Measurements from ENCODE around the gene DDX59. TPM values are rescaled to one million over a fixed set of nuclear protein-coding genes. Genes with fewer than 3 reads are reported as not detected.

The DDX59 gene
- total RNA-seq, 4 donors from 2014 or later: 21.8 to 34.7 (median 24.3) TPM

- Histone ChIP-seq H3K4me1 (peaks cover 0 to 27% (median 4%) of the 10 kb centered on the region in 3 donors), H3K4me3 (peak within 1 kb of the TSS; percentile 55 to 79), H3K9me3 (no peaks in the 10 kb centered on the region), H3K27me3 (no peaks in the 10 kb centered on the region), H3K27ac (peak within 1 kb of the TSS in 3 of 4 donors; percentile 6 to 63 (median 45)), H3K36me3 (no peaks in the 10 kb centered on the region)
- no peak for TF ChIP-seq POLR2A (IDR thresholded peaks at IDR 0.05)
- no peak for TF ChIP-seq CTCF (IDR thresholded peaks at IDR 0.05)
- no peak for TF ChIP-seq EP300 (IDR thresholded peaks at IDR 0.05)
- no peak for TF ChIP-seq POLR2AphosphoS5 (IDR thresholded peaks at IDR 0.05)
- ATAC-seq: peak; percentile 98
- WGBS, 2 donors (ENCODE audit: low coverage in 1 of 2): 0 to 1% methylated on average over 9 to 15 of the region's 59 CpGs
Observed at GRCh38 chr1:200620273-200621131, 49.2 kb downstream of the DDX59 start, which contains the start of gene KIF14. Gene KIF14 (minus strand): TSS chr1:200620751. CDS start chr1:200618723, 2,028 bp downstream.

GRCh38 chr1:200619894-200620272, 49.8 kb downstream of the DDX59 start:
- WGBS, 2 donors (ENCODE audit: low coverage in 1 of 2): 5 to 12% methylated on average over 6 of the region's 6 CpGs
- H3K9me3 ChIP-seq: no peaks in the 10 kb centered on the region
- no peaks in the 10 kb centered on the region for H3K27me3 ChIP-seq
- TF ChIP-seq CTCF (IDR thresholded peaks at IDR 0.05): no peak
- TF ChIP-seq POLR2A (IDR thresholded peaks at IDR 0.05): no peak
- TF ChIP-seq EP300 (IDR thresholded peaks at IDR 0.05): no peak
- no peak for TF ChIP-seq POLR2AphosphoS5 (IDR thresholded peaks at IDR 0.05)
- ATAC-seq: no peak
- H3K4me3 ChIP-seq: peak overlapping the region; percentile 55 to 79
- peaks cover 0 to 27% (median 4%) of the 10 kb centered on the region in 3 donors for H3K4me1 ChIP-seq
- no peaks in the 10 kb centered on the region for H3K36me3 ChIP-seq
- H3K27ac ChIP-seq: no peak overlapping the region

GRCh38 chr1:200610846-200611245, 58.9 kb downstream of the DDX59 start:
- ATAC-seq: no peak
- Histone ChIP-seq H3K4me3 (no peak overlapping the region), H3K4me1 (no peaks in the 10 kb centered on the region), H3K27me3 (no peaks in the 10 kb centered on the region), H3K27ac (no peak overlapping the region), H3K36me3 (no peaks in the 10 kb centered on the region), H3K9me3 (no peaks in the 10 kb centered on the region)
- TF ChIP-seq CTCF (IDR thresholded peaks at IDR 0.05): no peak
- no peak for TF ChIP-seq POLR2A (IDR thresholded peaks at IDR 0.05)
- TF ChIP-seq EP300 (IDR thresholded peaks at IDR 0.05): no peak
- no peak for TF ChIP-seq POLR2AphosphoS5 (IDR thresholded peaks at IDR 0.05)
- 44 to 55% methylated on average over 2 of the region's 2 CpGs for WGBS, 2 donors (ENCODE audit: low coverage in 1 of 2)

- no peaks in the 10 kb centered on the region for H3K36me3 ChIP-seq
- no peak overlapping the region for H3K4me3 ChIP-seq
- no peak overlapping the region for H3K27ac ChIP-seq
- ATAC-seq: no peak
- no peaks in the 10 kb centered on the region for H3K4me1 ChIP-seq
- TF ChIP-seq CTCF (IDR thresholded peaks at IDR 0.05) (no peak), POLR2A (IDR thresholded peaks at IDR 0.05) (no peak), EP300 (IDR thresholded peaks at IDR 0.05) (no peak), POLR2AphosphoS5 (IDR thresholded peaks at IDR 0.05) (no peak)
- H3K27me3 ChIP-seq: no peaks in the 10 kb centered on the region
- 95 to 96% methylated on average over 1 of the region's 1 CpG for WGBS, 2 donors (ENCODE audit: low coverage in 1 of 2)
- H3K9me3 ChIP-seq: no peaks in the 10 kb centered on the region
Observed at GRCh38 chr1:200602632-200603031, 67.1 kb downstream of the DDX59 start.

Other genes with a start within 250 kb of the DDX59 start
- gene KIF14, start 49.2 kb downstream of the DDX59 start, total RNA-seq: under 1 TPM in 3 of 4 donors, not detected in 1; 0.12 to 0.17 (median 0.13) TPM
- 10 to 100 TPM; 37.8 to 47.4 (median 46.0) TPM for gene CAMSAP2, start 69.0 kb upstream of the DDX59 start, total RNA-seq
- not detected for gene GPR25, start 203.1 kb upstream of the DDX59 start, total RNA-seq
- 1 to 10 TPM in 1 of 4 donors, under 1 TPM in 1, not detected in 2; 0.47 to 2.9 TPM for gene INAVA, start 225.0 kb upstream of the DDX59 start, total RNA-seq

Data from gastroesophageal sphincter (tissue), 4 donors.